HG02884 (cell line): ENCODE data around the gene SH3TC2.
"Not testable (repeated sequence)": the region's sequence is repeated elsewhere in the genome, so short reads cannot be mapped to it uniquely, and the experiment has no call there.

ENCODE experiments used
- ATAC-seq: cut with Tn5 transposase; IDR thresholded peaks from one replicate; pipeline ENCODE4 v1.9.1; 2021; ENCODE audit warnings: mild to moderate bottlenecking, moderate library complexity; ENCODE audit not compliant: unreplicated experiment

Gene SH3TC2

DNA sequence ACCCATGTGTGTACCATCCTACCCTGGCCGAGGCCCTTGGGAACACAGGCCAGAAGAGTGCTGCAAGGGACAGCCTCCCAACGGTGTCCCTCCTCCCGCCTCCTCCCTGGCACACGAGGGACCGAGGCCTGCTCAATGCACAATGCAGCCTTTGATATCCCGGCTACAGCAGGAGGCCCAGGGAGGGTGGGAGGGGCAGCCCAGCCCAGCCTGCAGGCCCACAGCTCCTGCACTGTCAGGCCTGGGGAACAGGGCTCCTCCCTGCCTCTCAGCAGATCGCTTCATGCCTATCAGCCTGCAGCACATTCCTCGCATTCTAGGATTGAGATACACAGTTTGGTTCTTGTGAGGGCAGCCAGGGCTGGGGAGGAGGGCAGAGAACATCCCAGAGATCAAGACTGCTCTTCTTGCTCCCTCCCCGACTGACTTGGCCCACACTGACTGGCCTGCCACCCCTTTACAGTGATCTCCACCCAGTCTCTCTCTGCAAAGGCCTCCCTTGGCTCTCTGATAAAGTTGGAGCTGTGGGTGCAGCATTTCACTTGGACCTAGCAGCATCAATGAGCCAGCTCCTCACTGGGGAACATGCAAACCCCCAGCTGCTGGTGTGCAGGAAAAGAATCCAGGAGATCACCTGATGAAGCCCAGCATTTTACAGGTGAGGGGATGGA is at the start of gene SH3TC2:
Gene SH3TC2 (minus strand): TSS at position 46 of the 671 bp plus-strand sequence. CDS start 40 bp downstream, at position 6.
- ATAC-seq: no peak

DNA sequence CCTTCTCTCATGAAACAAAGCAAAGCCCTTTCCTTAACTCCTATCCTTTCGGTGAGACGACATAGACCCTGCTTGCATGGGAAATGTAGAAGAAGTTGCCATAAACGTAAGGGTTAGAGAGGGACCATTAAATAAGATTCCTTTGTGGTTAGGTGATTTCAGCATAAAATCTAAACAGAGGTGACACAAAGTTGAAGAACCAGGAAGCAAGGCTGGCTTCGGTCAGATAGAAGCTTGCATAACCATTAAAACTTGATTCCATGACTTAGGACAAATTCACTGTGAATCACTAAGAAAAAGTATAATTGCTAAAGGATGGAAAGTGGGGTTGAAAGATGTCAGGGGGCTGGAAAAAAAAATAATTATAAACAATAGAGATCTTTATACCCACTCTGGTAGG is 47.5 kb upstream of the SH3TC2 start:
- ATAC-seq: no peak

- ATAC-seq: no peak
These were observed 45.9 kb upstream of the SH3TC2 start for GRCh38 chr5:149108651-149109280.

DNA sequence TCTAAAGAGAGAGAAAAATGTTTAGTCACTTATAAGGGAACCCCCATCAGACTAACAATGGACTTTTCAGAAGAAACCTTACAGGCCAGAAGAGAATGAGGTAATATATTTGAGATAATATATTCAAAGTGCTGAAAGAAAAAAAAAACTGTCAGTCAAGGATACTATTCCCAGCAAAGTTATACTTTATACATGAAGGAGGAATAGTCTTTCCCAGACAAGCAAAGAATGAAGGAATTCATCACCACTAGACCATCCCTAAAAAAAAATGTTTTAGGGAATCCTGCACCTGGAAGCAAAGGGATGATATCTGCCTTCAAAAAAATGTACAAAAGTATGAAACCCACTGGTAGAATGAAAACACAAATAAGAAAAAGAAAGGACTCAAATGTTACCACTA is 37.5 kb upstream of the SH3TC2 start:
- ATAC-seq: no peak

- ATAC-seq: no peak
These were observed 37.1 kb upstream of the SH3TC2 start for GRCh38 chr5:149099920-149100319.

DNA sequence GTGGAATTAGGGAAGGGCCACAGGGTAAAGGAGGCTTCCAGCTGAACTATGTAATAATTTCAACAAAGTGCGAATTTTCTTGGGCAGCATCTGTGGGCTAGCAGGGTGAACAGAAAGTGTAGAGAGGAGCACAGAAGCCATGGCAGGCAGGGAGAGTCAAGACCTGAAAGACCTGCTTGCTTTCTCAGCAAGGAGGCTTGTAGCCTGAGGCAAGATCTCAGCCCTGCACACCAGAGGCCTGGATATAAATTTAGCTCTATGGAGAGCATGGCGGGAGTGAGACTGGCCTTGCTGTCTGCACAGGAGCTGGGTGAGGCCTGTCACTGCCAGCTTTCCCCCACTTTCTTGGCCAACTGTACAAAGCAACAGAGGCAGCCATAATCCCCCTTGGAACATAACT is 32.1 kb upstream of the SH3TC2 start:
- no peak for ATAC-seq

GRCh38 chr5:149093625-149094024 is 30.8 kb upstream of the SH3TC2 start:
- no peak for ATAC-seq

- no peak for ATAC-seq
These were observed 26.9 kb upstream of the SH3TC2 start for GRCh38 chr5:149089796-149090195.

GRCh38 chr5:149088686-149089085 is 25.8 kb upstream of the SH3TC2 start:
- no peak for ATAC-seq

GRCh38 chr5:149083846-149084245 is 21.0 kb upstream of the SH3TC2 start:
- no peak for ATAC-seq

DNA sequence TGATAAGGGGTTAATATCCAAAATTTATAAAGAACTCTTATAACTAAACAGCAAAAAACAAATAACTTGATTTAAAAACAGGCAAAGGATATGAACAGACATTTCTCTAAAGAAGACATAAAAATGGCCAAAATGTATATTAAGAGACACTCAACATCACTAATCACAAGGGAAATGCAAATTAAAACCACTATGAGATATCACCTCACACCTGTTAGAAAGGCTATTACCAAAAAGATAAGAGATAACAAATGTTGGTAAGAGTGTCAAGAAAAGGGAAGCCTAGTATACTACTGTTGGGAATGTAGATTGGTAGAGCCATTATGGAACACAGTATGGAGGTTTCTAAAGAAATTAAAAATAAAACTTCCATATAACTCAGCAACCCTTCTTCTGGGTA is 19.4 kb upstream of the SH3TC2 start:
- no peak for ATAC-seq

- no peak for ATAC-seq
These were observed 17.4 kb upstream of the SH3TC2 start for GRCh38 chr5:149080294-149080693.

DNA sequence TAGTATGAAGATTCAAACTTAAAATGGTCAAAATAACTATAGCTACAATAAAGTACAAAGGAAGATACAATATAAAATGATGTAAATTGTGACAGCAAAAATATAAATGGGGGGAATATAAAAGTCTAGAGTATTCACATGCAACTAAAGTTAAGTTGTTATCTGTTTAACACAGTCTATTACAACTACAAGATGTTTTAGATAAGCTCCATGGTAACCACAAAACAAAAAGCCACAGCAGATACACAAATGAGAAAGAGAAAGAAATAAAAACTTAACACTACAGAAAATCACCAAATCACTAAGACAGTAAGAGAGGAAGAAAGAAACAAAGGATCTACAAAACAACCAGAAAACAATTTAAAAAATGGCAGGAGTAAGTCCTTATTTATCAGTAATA is 17.0 kb upstream of the SH3TC2 start:
- ATAC-seq: no peak

GRCh38 chr5:149074071-149074470 is 11.2 kb upstream of the SH3TC2 start:
- not testable (repeated sequence) for ATAC-seq

- no peak for ATAC-seq
These were observed 10.4 kb upstream of the SH3TC2 start for GRCh38 chr5:149073213-149073612.

- no peak for ATAC-seq
These were observed 9.9 kb upstream of the SH3TC2 start for GRCh38 chr5:149072791-149073190.

DNA sequence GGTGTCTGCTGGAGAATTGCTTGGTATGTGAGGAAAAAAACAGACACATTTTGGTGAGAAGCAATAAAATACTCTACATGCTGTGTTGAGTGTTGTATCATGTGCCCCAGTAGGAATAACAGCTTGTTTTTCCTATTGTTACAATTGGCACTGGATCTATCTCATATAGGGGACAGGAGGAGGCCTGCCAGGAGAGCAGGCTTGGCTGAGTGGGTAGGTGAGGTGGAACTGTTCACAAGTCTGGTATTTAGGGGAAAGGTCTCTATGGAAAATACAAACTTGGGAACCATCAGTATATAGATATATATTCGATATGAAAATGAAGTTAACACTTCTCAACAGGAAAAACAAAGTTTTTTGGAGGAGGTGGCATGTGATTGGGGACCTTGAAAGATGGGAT is 9.5 kb upstream of the SH3TC2 start:
- no peak for ATAC-seq

- ATAC-seq: no peak
These were observed 8.9 kb upstream of the SH3TC2 start for GRCh38 chr5:149071756-149072155.

DNA sequence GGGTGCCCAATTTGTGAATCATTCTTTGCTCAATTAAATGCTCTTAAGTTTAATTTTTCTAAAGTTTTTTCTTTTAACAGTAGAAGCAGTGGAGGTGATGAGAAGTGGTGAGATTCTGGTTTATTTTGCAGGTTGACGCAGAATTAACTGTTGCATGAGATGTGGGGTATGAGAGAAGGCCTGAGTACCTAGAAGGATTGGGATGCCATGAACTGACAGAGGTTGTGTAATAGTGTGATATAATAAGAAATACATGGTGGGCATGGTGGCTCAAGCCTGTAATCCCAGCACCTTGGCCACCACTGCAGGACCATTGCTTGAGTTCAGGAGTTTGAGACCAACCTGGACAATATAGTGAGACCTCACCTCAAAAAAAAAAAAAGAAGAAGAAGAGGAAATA is 8.4 kb upstream of the SH3TC2 start:
- ATAC-seq: no peak

GRCh38 chr5:149069711-149070110 is 6.8 kb upstream of the SH3TC2 start:
- ATAC-seq: no peak

- ATAC-seq: no peak
These were observed 1.1 kb upstream of the SH3TC2 start for GRCh38 chr5:149063896-149064478.

GRCh38 chr5:149062371-149063016 is 368 bp downstream of the SH3TC2 start:
- ATAC-seq: no peak
